ENCODE data around the gene CDH4.

CDH4 gene

GRCh38 chr20:61886721-61887595, 634.9 kb downstream of the CDH4 start:
- DNase-seq, result no peak

- no peak for DNase-seq
Measured at GRCh38 chr20:61887596-61888093, 635.6 kb downstream of the CDH4 start.

GRCh38 chr20:61888101-61888865, 636.2 kb downstream of the CDH4 start:
- DNase-seq, result no peak

- no peak for DNase-seq
Measured at GRCh38 chr20:61889659-61890058, 637.6 kb downstream of the CDH4 start.

- DNase-seq, result no peak
Measured at GRCh38 chr20:61890210-61890609, 638.1 kb downstream of the CDH4 start.

GRCh38 chr20:61891476-61891875, 639.4 kb downstream of the CDH4 start:
- no peak for DNase-seq

- DNase-seq, result no peak
Measured at GRCh38 chr20:61891916-61892649, 640.0 kb downstream of the CDH4 start.

- DNase-seq, result no peak
Measured at GRCh38 chr20:61895016-61895415, 643.0 kb downstream of the CDH4 start.

- no peak for DNase-seq
Measured at GRCh38 chr20:61895686-61896057, 643.6 kb downstream of the CDH4 start.

GRCh38 chr20:61896058-61896961, 644.2 kb downstream of the CDH4 start:
- peak in 1 of 2 donors; percentile 17 for DNase-seq

GRCh38 chr20:61897401-61898295, 645.6 kb downstream of the CDH4 start:
- no peak for DNase-seq

- DNase-seq, result no peak
Measured at GRCh38 chr20:61898405-61898804, 646.3 kb downstream of the CDH4 start.

GRCh38 chr20:61900011-61900944, 648.2 kb downstream of the CDH4 start:
- DNase-seq, result no peak

GRCh38 chr20:61900945-61901293, 648.9 kb downstream of the CDH4 start:
- DNase-seq, result no peak

GRCh38 chr20:61901392-61902220, 649.5 kb downstream of the CDH4 start:
- DNase-seq, result no peak

GRCh38 chr20:61902221-61902869, 650.3 kb downstream of the CDH4 start:
- no peak for DNase-seq

GRCh38 chr20:61903575-61904340, 651.7 kb downstream of the CDH4 start:
- DNase-seq, result no peak

Data from inflammatory macrophage (primary cell).